A549 (cell line): ENCODE data around the gene BTBD2. TPM values are rescaled to one million over a fixed set of nuclear protein-coding genes. Genes with fewer than 3 reads are reported as not detected.

Experiments used
- ATAC-seq, 2 experiments: fragments of 200-7000 bp in 1 of 2; fragments of >200 bp in 1 of 2; cut with Nextera tagmentation in 1 of 2; cut with Tn5 transposase in 1 of 2; 3 replicates each; pipeline versions ENCODE4 v1.8.0 to v1.9.1; 2018 to 2020; ENCODE audit warnings: mild to moderate bottlenecking in 1 of 2, moderate library complexity in 1 of 2
- CTCF ChIA-PET: fragments of 300-600 bp; sonication (Branson Sonifier 250); formaldehyde crosslinking; extraction: SDS; loops from one replicate; lab custom pipeline; 2021; ENCODE audit warnings: antibody characterized with exemption, inconsistent platforms; lab: Yijun Ruan, JAX
- POLR2A ChIA-PET: fragments of 350-600 bp; formaldehyde crosslinking; extraction: SDS; loops from one replicate; lab custom pipeline; 2021; ENCODE audit warnings: antibody characterized with exemption, inconsistent platforms; lab: Yijun Ruan, JAX
- DNase-seq, 2 experiments: peaks; one replicate each; pipeline versions ENCODE4 v3.0.0 to v3.0.0-alpha.2; 2011 to 2016; ENCODE audit warnings: low read depth in 1 of 2, low spot score in 1 of 2
- FAIRE-seq: peaks from 2 replicates; lab custom pipeline; 2011; peaks lifted over from hg19 to GRCh38; lab: Jason Lieb, UNC
- H3K27ac ChIP-seq, 2 experiments: fragments of >200 bp; sonication (Bioruptor Twin); formaldehyde crosslinking; 3 replicates each; pipeline ENCODE4 v1.5.1; 2016 to 2017
- H3K4me1 ChIP-seq: fragments of >200 bp; sonication (Bioruptor Twin); formaldehyde crosslinking; 3 replicates; pipeline ENCODE4 v1.6.1; 2016
- H3K4me2 ChIP-seq: fragments of >200 bp; sonication (Bioruptor Twin); formaldehyde crosslinking; 3 replicates; pipeline ENCODE4 v1.6.1; 2016
- H3K4me3 ChIP-seq: fragments of >200 bp; sonication (Bioruptor Twin); formaldehyde crosslinking; 3 replicates; pipeline ENCODE4 v1.5.1; 2016
- H3K9me3 ChIP-seq: fragments of >200 bp; sonication (Bioruptor Twin); formaldehyde crosslinking; 3 replicates; pipeline ENCODE4 v1.6.1; 2016
- BHLHE40 ChIP-seq: IDR thresholded peaks from 2 replicates; pipeline ENCODE4 v1.6.1; 2012; ENCODE audit warnings: low read depth, low read length, inconsistent platforms
- CHD2 ChIP-seq: fragments of 150-350 bp; IDR thresholded peaks from 2 replicates; pipeline ENCODE4 v1.6.1; 2014; ENCODE audit warnings: low read length; ENCODE audit not compliant: partially characterized antibody
- E2F6 ChIP-seq: IDR thresholded peaks from 2 replicates; pipeline ENCODE4 v1.6.1; 2012; ENCODE audit warnings: low read depth, borderline replicate concordance
- EP300 ChIP-seq, 2 experiments: fragments of >200 bp; sonication (Bioruptor Twin); formaldehyde crosslinking; IDR thresholded peaks; 2 replicates in 1 of 2; 3 replicates in 1 of 2; pipeline ENCODE4 v1.6.1; 2016 to 2017
- ESRRA ChIP-seq: fragments of 150-350 bp; IDR thresholded peaks from 2 replicates; pipeline ENCODE4 v1.6.1; 2014; ENCODE audit warnings: mild to moderate bottlenecking, low read length, borderline replicate concordance
- FOSB ChIP-seq: fragments of 250-450 bp; sonication (Bioruptor Pico); IDR thresholded peaks from 2 replicates; pipeline ENCODE4 v1.5.0; 2020; ENCODE audit warnings: mild to moderate bottlenecking, moderate library complexity
- FOXS1 ChIP-seq: fragments of 250-450 bp; sonication (Bioruptor Pico); IDR thresholded peaks from 2 replicates; pipeline ENCODE4 v1.5.0; 2020; ENCODE audit warnings: mild to moderate bottlenecking, moderate library complexity
- HOXB13 ChIP-seq: fragments of 250-450 bp; sonication (Bioruptor Pico); IDR thresholded peaks from 2 replicates; pipeline ENCODE4 v1.5.0; 2020; ENCODE audit warnings: low read depth, mild to moderate bottlenecking, moderate library complexity
- PBX3 ChIP-seq: IDR thresholded peaks from 2 replicates; pipeline ENCODE4 v1.6.1; 2012
- RAD21 ChIP-seq, 2 experiments: fragments of >200 bp in 1 of 2; sonication (Bioruptor Twin) in 1 of 2; formaldehyde crosslinking in 1 of 2; IDR thresholded peaks in 1 of 2; conservative IDR thresholded peaks in 1 of 2; 2 replicates in 1 of 2; 3 replicates in 1 of 2; pipeline ENCODE4 v1.6.1; 2012 to 2018; ENCODE audit warnings: inconsistent platforms in 1 of 2
- REST ChIP-seq: fragments of 200-600 bp; sonication (generic); IDR thresholded peaks from 2 replicates; pipeline ENCODE4 v1.6.1; 2016; ENCODE audit warnings: antibody characterized with exemption, mild to moderate bottlenecking, moderate library complexity
- RNF2 ChIP-seq: fragments of 200-600 bp; sonication (generic); IDR thresholded peaks from 2 replicates; pipeline ENCODE4 v1.6.1; 2016; ENCODE audit warnings: low read depth, mild to moderate bottlenecking, antibody characterized with exemption, moderate library complexity, borderline replicate concordance
- TP53 ChIP-seq: fragments of 250-450 bp; sonication (Bioruptor Pico); IDR thresholded peaks from 2 replicates; pipeline ENCODE4 v1.5.0; 2021; ENCODE audit warnings: mild to moderate bottlenecking, moderate library complexity
- ZC3H11A ChIP-seq: fragments of 450-650 bp; IDR thresholded peaks from 2 replicates; pipeline ENCODE4 v1.6.1; 2014; ENCODE audit warnings: antibody characterized with exemption, mild to moderate bottlenecking
- WGBS: methylation state at CpG from one replicate; pipeline ENCODE4 v1.1.6; 2017; ENCODE audit errors: missing lambda C conversion rate; 5-methylcytosine and 5-hydroxymethylcytosine counted together
- polyA plus RNA-seq, 4 experiments: library from polyadenylated mRNA; depleted of rRNA in 3 of 4; stranded (reverse); fragments of >200 nt; fragmentation: RNase III in 1 of 4; extraction: RNeasy Plus Mini Kit Qiagen cat#74134 plus additional on column Dnase treatment in 1 of 4; gene quantifications; 2 replicates in 3 of 4; 3 replicates in 1 of 4; pipeline ENCODE4 v1.2.3, GENCODE V29; 2011 to 2017
- TF ChIP-seq, protein P1 (sequence below): fragments of >200 bp; sonication (Bioruptor Twin); formaldehyde crosslinking; IDR thresholded peaks from 2 replicates; pipeline ENCODE4 v1.6.1; 2016
- TF ChIP-seq, protein P2 (sequence below): fragments of >200 bp; sonication (Bioruptor Twin); formaldehyde crosslinking; IDR thresholded peaks from 3 replicates; pipeline ENCODE4 v1.5.1; 2016

The BTBD2 gene
- polyA plus RNA-seq, 2 of the 4 experiments (the other 2 are of a cell fraction): 16.3 to 29.6 TPM

DNA sequence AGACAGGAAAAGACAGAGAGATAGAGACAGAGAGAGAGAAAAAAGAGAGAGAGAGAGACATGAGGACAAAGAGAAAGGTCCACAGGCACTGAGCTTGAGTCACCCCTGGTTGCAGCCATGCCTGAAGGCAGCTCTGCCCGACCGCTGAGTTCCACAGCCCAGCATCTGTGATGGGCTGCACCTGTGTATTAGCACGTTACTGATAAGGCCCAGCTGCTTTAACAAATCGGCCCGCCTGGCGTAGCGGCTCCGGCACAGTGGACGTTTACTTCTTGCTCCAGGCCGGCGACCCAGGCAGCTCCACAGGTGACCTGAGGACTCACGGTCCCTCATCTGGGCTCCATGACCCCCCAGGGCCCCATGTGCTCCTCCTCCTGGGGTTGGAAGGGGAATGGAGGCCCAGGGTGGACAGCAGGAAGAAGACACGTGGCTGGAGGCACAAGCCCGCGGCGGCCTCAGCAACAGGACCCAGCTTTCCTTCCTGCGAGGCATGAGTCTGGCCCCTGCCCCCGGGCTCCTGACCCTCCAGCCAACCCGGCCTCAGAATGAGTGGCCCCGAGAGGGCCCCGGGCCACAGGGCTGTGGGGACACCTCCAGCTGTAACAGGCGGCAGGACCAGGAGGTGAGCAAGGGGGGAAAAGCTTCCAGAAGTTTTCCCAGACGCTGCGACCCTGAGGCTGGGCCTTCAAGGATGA is 78.5 kb downstream of the BTBD2 start (continued):
- TF ChIP-seq E2F6 (no peak), EP300 (IDR thresholded peaks at IDR 0.05) (no peak)
- TF ChIP-seq, protein P1, sequence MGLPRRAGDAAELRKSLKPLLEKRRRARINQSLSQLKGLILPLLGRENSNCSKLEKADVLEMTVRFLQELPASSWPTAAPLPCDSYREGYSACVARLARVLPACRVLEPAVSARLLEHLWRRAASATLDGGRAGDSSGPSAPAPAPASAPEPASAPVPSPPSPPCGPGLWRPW: no peak

DNA sequence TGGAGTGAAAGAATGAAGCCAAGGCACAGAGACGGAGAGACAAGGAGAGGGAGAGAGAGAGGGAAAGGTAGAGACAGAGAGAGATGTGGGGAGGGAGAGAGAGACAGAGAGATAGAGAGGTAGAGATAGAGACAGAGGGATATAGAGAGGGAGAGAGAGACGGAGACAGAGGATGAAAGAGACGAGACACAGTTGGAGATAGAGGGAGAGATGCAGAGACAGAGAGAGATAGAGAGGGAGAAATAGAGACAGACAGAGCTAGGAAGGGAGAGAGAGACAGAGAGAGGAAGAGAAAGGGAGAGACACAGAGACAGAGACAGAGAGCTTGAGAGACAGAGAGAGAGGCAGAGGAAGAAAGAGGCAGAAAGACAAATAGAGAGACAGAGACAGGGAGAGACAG is 79.1 kb downstream of the BTBD2 start:
- CTCF ChIA-PET: interaction anchor here (0.6 to 2.1 kb wide), 5 partner anchors 8 to 711 kb away, joined by 3 to 6 read pairs (median 4); no protein-coding TSS in a partner anchor
- POLR2A ChIA-PET: no interaction called here
- no peak overlapping the region for H3K4me2 ChIP-seq
- no peak overlapping the region for H3K27ac ChIP-seq
- DNase-seq: no peak
- no peak for FAIRE-seq
- H3K9me3 ChIP-seq: peaks cover 1% of the 10 kb centered on the region; the same call in 1 of the 3 replicates
- H3K4me3 ChIP-seq: no peak overlapping the region
- WGBS: 90% methylated on average over 3 of the region's 3 CpGs
- ATAC-seq: no peak
- TF ChIP-seq FOXS1 (CRISPR knock-in tag): no peak
- no peak for TF ChIP-seq TP53 (CRISPR knock-in tag)
- TF ChIP-seq CHD2: no peak
- TF ChIP-seq FOSB: no peak
- no peak for TF ChIP-seq BHLHE40
- no peak for TF ChIP-seq PBX3
- no peak for TF ChIP-seq HOXB13
- no peak for TF ChIP-seq ESRRA
- TF ChIP-seq RNF2: no peak
- TF ChIP-seq REST: no peak
- no peak for TF ChIP-seq ZC3H11A
- TF ChIP-seq, protein P2, sequence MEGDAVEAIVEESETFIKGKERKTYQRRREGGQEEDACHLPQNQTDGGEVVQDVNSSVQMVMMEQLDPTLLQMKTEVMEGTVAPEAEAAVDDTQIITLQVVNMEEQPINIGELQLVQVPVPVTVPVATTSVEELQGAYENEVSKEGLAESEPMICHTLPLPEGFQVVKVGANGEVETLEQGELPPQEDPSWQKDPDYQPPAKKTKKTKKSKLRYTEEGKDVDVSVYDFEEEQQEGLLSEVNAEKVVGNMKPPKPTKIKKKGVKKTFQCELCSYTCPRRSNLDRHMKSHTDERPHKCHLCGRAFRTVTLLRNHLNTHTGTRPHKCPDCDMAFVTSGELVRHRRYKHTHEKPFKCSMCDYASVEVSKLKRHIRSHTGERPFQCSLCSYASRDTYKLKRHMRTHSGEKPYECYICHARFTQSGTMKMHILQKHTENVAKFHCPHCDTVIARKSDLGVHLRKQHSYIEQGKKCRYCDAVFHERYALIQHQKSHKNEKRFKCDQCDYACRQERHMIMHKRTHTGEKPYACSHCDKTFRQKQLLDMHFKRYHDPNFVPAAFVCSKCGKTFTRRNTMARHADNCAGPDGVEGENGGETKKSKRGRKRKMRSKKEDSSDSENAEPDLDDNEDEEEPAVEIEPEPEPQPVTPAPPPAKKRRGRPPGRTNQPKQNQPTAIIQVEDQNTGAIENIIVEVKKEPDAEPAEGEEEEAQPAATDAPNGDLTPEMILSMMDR: no peak
- no peak for TF ChIP-seq RAD21 (conservative IDR thresholded peaks at IDR 0.05 in 1 of 2, IDR thresholded peaks at IDR 0.05 in 1 of 2)
- H3K4me1 ChIP-seq: peaks cover 8% of the 10 kb centered on the region; the same call in 2 of the 3 replicates
